Activated CD8-positive, alpha-beta memory T cell treated with anti-CD3 and anti-CD28 coated beads for 4 hours (primary cell): Measurements from ENCODE around the gene SCARF2.
"Not testable (repeated sequence)": the region's sequence is repeated elsewhere in the genome, so short reads cannot be mapped to it uniquely, and the experiment has no call there.

Experiments
- DNase-seq, 2 donors: peaks; one replicate each; pipeline ENCODE4 v3.0.0-alpha.2; 2020; ENCODE audit warnings: low read depth in 2 of 2

Gene SCARF2

DNA sequence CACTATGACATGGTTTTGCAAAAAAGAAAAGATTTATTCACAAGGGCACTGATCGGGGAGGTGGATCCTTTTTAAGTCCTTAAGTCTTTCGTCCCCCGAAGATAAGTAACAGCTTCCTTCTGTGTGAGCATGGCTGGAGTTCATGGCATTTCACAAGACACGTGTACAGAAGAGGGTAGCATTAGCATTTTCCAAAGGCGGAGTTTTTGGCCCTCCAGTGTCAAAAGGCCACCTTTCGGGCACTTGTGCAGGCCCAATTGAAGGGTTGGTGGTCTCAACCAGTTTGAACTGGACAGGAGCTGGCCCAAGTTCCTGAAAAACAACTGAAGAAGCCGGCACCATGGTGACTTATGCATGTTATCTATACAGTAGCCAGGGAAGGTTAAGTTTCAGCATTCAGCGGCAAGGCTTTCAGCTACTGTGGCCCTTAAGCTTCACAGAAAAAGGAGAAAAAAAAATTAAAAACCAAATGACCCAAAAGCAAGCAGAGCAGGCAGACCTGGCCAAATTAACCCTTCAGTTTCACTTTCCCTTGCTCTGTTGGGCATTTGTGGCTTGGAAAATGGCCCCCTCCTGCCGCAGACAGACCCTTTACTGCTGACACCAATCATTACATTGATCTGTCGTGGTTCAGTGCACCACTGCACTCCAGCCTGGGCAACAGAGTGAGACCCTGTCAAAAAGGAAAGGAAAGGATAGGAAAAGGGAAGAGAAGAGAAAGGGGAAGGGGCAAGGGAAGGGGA is 25.0 kb downstream of the SCARF2 start:
- no peak for DNase-seq

DNA sequence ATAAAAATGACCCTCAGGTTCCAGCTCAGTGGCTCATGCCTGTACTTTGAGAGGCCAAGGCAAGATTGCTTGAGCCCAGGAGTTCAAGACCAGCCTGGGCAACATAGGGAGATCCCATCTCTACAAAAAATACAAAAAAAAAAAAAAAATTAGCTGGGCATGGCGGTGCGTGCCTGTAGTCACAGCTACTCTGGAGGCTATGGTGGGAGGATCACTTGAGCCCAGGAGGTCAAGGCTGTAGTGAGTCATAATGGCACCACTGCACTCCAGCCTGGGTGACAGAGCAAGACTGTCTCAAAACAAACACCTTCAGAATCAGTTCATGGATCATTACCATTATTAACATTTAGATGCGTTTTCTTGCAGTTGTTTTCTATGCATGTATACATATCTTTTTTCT is 28.2 kb downstream of the SCARF2 start:
- not testable (repeated sequence) for DNase-seq

DNA sequence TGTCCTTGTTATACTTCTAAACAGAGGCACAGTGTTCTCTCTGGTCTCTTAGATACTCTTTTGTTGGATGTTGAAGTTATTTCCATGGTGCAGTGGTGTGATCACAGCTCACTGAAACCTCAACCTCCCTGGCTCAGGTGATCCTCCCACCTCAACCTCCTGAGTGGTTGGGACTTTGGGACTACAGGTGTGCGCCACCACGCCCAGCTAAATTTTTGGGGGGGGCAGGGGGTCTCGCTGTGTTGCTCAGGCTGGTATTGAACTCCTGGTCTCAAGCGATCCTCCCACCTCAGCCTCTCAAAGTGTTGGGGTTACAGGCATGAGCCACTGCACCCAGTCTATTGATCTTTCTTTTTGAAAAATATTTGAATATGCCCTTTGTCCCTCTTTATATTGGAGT is 28.7 kb downstream of the SCARF2 start:
- no peak for DNase-seq

DNA sequence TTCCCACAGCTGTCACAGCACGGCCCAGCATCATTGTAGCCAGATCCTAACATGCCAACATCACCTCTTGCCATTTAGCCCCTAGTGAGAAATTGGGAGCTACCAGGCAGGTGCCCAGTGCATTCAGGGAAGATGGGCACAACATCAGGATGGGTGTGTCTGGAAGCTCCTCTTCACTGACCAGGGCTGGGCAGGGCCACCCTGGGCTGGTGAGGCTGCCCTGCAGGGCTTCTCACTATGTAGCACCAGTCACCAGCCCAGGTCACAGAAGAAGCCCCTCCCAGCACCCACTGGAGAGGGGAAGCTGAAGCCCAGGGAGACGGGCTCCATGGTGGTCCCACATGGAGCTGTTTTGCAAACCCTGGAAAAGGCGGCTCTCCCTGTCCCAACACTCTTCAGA is 29.8 kb downstream of the SCARF2 start:
- DNase-seq = no peak

DNA sequence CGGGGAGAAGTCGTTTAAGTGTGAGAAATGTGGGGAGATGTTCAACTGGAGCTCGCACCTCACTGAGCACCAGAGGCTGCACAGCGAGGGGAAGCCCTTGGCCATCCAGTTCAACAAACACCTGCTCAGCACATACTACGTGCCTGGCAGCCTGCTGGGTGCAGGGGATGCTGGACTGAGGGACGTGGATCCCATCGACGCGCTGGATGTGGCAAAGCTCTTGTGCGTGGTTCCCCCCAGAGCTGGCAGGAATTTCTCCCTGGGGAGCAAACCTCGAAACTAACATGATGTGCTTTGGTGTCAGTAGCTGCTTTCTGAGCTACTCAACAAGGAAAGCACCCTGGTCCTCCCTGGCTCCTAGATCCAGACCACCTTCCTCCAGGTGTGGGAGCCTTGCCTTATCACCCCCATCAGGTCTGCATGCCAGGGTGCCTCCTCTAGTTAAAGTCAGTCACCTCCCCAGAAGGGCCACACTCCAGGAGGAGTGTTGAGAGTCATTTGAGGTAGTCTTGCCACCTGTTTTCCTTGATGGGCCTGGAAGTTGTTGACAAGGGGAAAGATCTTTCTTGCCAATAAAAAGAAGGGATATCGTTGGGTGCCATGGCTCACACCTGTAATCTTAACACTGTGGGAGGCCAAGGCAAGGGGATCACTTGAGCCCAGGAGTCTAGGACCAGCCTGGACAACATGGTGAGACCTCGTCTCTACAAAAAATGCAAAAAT is 30.8 kb downstream of the SCARF2 start:
- no peak for DNase-seq

DNA sequence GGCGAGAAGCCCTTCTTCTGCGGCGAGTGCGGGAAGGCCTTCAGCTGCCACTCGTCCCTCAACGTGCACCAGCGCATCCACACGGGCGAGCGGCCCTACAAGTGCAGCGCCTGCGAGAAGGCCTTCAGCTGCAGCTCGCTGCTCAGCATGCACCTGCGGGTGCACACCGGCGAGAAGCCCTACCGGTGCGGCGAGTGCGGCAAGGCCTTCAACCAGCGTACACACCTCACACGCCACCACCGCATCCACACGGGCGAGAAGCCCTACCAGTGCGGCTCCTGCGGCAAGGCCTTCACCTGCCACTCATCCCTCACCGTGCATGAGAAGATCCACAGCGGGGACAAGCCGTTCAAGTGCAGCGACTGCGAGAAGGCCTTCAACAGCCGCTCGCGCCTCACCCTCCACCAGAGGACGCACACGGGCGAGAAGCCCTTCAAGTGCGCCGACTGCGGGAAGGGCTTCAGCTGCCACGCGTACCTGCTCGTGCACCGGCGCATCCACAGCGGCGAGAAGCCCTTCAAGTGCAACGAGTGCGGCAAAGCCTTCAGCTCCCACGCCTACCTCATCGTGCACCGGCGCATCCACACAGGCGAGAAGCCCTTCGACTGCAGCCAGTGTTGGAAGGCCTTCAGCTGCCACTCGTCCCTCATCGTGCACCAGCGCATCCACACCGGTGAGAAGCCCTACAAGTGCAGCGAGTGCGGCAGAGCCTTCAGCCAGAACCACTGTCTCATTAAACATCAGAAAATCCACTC is 31.5 kb downstream of the SCARF2 start:
- DNase-seq = no peak

DNA sequence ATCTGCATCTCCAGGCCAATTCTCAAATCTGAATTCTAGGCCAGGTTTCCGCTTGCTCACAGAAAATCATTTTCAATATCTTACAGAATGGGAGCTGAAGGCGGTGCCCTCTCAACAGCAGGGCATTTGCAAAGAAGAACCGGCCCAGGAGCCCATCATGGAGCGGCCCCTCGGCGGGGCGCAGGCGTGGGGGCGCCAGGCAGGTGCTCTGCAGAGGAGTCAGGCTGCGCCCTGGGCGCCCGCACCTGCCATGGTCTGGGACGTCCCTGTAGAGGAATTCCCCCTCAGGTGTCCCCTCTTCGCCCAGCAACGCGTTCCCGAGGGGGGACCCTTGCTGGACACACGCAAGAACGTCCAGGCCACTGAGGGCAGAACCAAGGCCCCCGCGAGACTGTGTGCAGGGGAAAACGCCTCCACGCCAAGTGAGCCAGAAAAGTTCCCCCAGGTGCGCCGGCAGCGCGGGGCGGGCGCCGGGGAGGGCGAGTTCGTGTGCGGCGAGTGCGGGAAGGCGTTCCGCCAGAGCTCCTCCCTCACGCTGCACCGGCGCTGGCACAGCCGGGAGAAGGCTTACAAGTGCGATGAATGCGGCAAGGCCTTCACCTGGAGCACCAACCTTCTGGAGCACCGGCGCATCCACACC is 32.2 kb downstream of the SCARF2 start:
- no peak for DNase-seq

DNA sequence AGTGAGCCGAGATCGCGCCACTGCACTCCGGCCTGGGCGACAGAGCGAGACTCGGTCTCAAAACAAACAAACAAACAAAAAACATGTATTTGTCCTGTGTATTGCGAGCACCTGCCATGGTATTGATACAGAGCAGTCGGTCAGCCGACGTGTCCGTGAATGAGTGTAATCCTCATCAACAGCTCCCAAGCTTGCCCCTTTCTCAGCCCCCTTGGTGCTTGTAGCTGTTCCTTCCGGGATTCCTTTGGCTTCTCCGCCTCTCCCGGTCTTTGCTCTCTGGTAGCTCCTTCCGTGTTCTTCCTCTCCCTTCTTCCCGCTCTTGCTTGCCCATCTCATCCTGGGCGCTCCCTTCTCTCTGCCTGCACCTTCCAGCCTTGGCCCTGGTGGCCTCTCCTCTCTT is 32.7 kb downstream of the SCARF2 start:
- DNase-seq = no peak

DNA sequence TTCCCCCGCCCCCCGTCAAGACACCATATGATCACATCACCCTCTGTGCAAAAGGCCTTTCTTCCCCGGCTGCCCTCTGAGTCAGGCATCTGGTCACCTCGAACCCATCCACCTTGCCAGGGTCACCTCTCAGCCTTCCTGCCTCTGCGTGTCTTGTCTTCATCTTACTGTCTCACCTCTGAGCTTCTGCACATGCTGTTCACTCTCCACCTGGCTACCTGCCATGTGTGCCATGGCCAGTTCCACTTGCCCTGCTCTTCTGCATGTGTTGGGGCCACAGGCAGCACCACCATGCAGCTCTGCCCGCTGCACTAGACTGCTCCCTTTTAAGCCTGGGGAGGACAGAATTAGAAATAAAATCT is 33.9 kb downstream of the SCARF2 start:
- DNase-seq = no peak

DNA sequence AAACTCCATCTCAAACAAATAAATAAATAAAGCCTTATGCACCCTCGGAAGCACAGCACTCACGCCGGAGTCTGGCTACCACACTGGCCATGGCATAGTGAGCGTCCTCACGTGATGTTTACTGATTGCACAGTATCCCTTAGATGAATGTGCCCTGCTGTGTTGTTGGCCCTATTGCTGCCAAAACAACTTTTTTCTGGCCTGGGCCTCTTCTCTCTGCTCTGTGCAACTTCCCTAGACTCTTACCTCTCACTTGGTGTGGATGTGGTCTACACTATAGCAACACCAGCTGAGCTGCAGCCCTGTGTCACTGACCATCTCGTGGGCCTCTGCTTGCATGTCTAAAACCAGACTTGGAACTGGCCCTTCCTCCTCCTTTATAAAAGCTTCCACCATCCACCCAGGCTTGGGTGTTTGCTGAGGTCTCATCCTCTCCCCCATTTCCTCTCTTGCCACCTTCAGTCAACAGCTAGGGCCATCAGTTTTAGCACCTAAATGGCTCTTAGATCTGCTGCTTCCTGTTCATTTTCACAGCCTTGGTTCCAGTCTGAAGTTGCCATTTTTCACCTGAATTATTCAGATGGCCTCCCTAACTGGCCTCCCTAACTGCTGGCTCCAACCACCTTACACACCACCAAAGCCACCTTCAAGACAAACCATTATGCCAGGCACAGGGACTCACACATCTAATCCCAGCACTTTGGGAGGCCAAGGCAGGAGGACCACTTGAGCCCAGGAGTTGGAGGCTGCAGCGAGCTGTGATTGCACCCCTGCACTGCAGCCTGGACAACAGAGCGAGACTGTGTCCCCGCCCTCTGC is 34.5 kb downstream of the SCARF2 start:
- no peak for DNase-seq

DNA sequence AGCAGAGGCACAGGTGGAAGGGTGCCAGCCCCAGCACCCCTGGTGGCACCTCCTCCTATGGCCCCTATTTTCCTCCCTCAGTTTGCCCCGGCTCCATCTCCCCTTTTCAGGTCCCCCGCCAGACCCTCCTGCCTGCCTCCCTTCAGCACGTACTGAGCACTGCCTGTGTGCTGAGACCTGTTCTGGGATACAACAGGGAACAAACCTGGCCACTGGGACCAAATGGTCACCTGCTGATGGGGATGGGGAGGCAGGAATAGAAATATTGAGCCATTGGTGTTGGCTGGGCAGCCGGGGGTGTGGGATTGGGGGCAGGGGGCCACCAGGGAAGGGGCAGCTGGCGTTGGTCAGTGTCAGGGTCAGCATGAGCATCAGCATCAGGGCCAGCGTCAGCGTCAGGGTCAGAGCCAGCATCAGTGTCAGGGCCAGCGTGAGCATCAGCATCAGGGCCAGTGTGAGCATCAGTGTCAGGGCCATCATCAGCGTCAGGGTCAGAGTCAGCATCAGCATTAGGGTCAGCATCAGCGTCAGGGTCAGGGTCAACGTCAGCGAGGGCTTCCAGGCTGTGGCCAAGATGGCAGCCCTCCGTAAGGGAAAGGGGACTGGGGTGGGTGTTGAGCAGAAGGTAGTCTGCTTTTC is 36.1 kb downstream of the SCARF2 start:
- DNase-seq = no peak

DNA sequence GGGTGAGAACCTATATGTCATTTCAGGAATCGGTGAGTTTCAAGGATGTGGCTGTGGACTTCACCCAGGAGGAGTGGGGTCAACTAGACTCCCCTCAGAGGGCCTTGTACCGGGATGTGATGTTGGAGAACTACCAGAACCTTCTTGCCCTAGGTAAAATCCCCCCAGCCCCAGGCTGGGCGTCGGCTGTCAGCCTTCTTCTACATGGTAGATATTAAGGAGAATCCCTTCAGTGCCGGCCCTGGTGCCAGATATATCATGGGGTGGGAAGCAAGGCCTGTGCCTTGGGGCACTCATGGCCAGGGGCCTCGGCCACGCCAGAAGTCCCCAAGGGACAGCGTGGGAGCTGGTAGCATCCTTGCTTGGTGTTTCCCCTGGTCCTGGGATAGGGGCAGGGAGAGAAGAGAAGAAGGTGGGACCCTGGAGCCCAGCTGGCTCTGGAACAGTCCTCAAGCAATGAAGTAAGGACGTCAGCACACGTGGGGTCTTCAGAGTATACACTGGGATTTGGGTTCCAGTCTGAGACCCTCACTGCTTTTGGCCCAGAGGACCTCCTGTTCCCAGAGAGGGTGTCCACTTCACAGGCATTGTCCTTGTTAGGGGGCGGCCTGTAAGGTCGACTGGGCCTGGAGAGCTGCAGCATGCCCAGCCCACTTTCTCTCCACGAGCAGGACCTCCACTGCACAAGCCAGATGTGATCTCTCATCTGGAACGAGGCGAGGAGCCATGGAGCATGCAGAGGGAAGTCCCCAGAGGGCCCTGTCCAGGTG is 36.8 kb downstream of the SCARF2 start:
- DNase-seq = no peak

DNA sequence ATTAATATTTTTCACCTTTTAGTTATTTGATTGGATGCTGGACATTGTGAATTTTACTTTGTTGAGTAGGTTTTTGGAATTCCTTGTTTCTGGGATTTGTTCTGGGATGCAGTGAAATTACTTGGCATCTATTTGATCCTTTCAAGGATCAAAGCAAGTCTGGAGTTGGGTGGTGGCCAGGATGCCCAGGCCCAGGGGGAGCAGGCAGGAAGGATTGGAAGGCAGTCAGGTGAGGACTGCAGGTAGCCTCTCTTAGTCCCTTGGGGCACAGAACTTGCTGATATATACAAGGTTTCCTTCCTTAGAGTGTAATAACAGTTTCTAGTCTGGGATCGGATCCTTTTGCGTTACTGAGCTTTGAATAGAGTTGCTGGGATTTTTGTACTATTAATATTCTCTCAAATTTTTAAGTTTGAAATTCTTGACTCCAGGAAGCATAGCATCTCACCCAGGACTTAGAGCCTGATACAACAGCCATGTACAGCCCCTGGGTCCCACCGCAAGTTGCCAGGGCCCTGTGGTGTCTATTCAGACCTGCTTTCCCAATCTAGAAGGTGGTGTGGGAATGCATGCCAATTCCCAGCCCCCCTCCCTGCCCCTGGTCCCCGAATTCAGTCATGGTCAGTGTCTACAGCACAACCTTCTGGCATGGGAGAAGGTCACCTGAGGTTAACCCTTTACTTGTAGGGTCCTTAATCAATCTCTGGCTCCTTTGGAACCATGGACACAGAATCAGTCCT is 37.6 kb downstream of the SCARF2 start:
- no peak for DNase-seq

DNA sequence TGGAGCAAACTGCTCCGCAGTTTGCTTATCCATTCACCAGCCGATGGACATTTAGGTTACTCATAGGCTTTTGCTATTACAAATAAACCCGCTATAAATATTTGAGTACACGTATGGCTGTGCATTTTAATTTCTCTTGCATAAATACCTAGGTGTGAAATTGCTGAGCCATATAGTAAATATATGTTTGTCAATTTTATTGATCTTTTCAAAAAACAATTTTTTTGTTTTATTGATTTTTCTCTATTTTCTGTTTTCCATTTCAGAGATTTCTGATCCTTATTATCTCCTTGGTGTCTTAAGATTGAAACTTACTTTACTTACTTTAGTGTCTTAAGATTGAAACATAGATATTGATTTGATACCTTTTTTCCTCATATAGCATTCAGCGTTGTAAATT is 39.2 kb downstream of the SCARF2 start:
- no peak for DNase-seq

DNA sequence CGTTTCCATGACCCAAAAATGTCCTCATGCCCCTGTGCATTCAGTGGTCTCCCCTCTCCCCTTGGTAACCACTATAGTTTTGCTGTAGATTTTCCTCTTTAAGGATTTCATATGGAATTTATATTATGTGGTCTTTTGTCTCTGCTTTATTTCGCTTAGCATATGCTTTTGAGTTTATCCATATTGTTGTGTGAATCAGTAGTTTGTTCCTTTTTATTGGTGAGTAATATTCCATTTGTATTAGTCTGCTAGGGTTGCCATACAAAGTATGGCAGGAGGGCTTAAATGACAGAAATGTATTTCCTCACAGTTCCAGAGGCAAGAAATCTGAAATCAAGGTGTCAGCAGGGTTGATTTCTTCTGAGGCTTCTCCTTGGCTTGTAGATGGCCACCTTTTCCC is 40.1 kb downstream of the SCARF2 start:
- DNase-seq = no peak

DNA sequence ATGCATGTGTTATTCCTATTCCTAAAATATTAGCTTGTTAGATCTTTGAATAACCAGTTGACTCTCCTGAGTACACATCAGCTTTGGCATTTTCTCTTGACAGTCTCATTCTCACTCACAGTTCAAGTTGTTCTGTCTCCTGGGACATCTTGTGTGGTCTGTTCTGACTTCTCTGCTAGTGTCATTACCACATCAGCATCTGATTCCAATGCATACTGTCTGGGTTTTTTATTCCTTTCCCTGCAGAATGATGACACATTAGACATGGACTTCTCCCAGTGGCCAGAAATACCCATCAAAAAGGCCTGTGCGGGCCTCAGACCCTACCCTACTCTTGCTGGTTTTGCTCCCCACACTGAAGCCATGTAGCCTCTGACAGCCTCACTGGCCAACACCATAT is 41.0 kb downstream of the SCARF2 start:
- no peak for DNase-seq

DNA sequence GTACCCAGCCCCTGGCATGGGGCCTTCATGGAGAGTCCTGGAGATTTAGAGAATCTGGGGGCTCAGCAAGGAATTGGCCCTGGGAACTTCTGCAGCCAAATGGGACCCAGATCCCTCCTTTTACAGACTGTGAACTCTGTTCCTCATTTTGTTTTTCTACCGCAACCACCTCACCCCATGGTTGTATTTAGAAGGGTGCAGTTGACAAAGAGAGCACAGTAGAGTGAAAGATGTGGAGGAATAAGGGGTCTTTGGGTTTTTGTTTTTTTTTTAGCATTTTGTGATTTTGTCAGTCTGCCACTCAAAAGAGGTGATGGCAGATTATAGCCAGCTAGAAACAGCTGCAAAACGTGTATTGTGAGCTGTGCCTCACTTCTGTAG is 41.7 kb downstream of the SCARF2 start:
- DNase-seq = no peak

DNA sequence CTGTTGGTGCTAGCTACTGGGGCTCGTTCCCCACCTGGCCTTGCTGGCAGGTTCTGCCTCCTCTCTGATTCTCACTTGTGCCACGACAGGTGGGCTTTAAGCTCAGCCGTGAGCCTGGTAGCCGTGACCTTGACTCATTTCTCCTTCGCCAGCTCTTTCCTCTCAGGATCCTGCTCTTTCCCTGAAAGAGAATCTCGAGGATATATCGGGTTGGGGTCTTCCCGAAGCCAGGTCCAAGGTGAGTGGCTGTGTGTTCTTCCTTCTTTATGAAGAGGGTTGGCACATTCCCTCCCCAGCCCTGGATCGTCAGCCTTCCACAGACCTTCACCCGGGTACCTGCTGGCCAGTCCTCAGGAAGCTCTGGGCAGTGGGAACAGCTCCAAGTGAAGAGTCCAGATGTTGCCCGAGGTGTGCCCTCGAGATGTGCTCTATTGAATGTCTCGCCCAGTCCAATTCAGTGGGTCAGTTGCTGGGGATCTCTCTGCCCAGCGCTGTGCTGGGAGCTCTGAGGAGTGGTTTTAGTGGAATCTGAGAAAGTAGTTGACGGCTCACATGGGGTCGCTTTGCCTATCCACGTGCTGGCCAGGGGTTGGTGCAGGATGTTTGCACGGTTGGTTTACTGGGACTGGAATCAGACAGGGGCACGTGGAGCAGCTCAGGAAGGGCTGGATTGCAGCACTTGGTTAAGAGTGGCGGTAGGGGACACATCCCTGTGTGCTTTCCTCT is 42.3 kb downstream of the SCARF2 start:
- no peak for DNase-seq
